ENCODE data around the gene RAB15. TPM values are rescaled to one million over a fixed set of nuclear protein-coding genes. Genes with fewer than 3 reads are reported as not detected.
A peak's percentile ranks its signal among the peaks of the same experiment; 100 is the strongest.

RAB15 gene
- 71.4 TPM for total RNA-seq

- no peak for DNase-seq (ENCODE audit: low spot score)
Observed at GRCh38 chr14:64971943-64972791, at the start of gene RAB15. RAB15 (minus strand) TSS chr14:64972336; CDS start chr14:64972076, 260 bp downstream.

GRCh38 chr14:65019944-65020566 is 47.9 kb upstream of the RAB15 start:
- DNase-seq (ENCODE audit: low spot score), result peak; percentile 49

- no peak for DNase-seq (ENCODE audit: low spot score)
Observed at GRCh38 chr14:65016471-65016870, 44.3 kb upstream of the RAB15 start.

GRCh38 chr14:65015391-65015790 is 43.3 kb upstream of the RAB15 start:
- no peak for DNase-seq (ENCODE audit: low spot score)

GRCh38 chr14:65012353-65012752 is 40.2 kb upstream of the RAB15 start:
- no peak for DNase-seq (ENCODE audit: low spot score)

GRCh38 chr14:65011538-65011937 is 39.4 kb upstream of the RAB15 start:
- no peak for DNase-seq (ENCODE audit: low spot score)

- DNase-seq (ENCODE audit: low spot score), result no peak
Observed at GRCh38 chr14:65010211-65010931, 38.2 kb upstream of the RAB15 start.

- DNase-seq (ENCODE audit: low spot score), result no peak
Observed at GRCh38 chr14:65007202-65007601, 35.1 kb upstream of the RAB15 start.

- DNase-seq (ENCODE audit: low spot score), result no peak
Observed at GRCh38 chr14:65006261-65006721, 34.2 kb upstream of the RAB15 start.

GRCh38 chr14:65003394-65003793 is 31.3 kb upstream of the RAB15 start:
- no peak for DNase-seq (ENCODE audit: low spot score)

- no peak for DNase-seq (ENCODE audit: low spot score)
Observed at GRCh38 chr14:65002586-65003210, 30.6 kb upstream of the RAB15 start.

GRCh38 chr14:65001723-65002122 is 29.6 kb upstream of the RAB15 start:
- no peak for DNase-seq (ENCODE audit: low spot score)

GRCh38 chr14:65000898-65001591 is 28.9 kb upstream of the RAB15 start:
- DNase-seq (ENCODE audit: low spot score), result no peak

GRCh38 chr14:64998455-64998931 is 26.4 kb upstream of the RAB15 start:
- no peak for DNase-seq (ENCODE audit: low spot score)

GRCh38 chr14:64997108-64997794 is 25.1 kb upstream of the RAB15 start:
- DNase-seq (ENCODE audit: low spot score), result no peak

GRCh38 chr14:64995291-64995690 is 23.2 kb upstream of the RAB15 start:
- DNase-seq (ENCODE audit: low spot score), result no peak

- no peak for DNase-seq (ENCODE audit: low spot score)
Observed at GRCh38 chr14:64994540-64994939, 22.4 kb upstream of the RAB15 start.

- no peak for DNase-seq (ENCODE audit: low spot score)
Observed at GRCh38 chr14:64993266-64993930, 21.3 kb upstream of the RAB15 start.

- no peak for DNase-seq (ENCODE audit: low spot score)
Observed at GRCh38 chr14:64992328-64992885, 20.3 kb upstream of the RAB15 start.

- DNase-seq (ENCODE audit: low spot score), result no peak
Observed at GRCh38 chr14:64990939-64991338, 18.8 kb upstream of the RAB15 start.

All from ureter (tissue), 1 donor.